ENCODE results near the gene CD248.

Gene CD248

GRCh38 chr11:66333220-66333877, 16.5 kb upstream of the CD248 start:
- peak overlapping the region; percentile 77 for H3K4me3 ChIP-seq (ENCODE audit: low read depth, low read length)
- no peak for TF ChIP-seq CTCF (IDR thresholded peaks at IDR 0.05; ENCODE audit: low read depth, low read length, missing control alignments)
- no peak for DNase-seq (ENCODE audit: low read depth)
- in situ Hi-C loops (cut with HindIII; ENCODE audit: low sequenced_read_pairs): loop anchor here (10.0 kb wide), 1 partner anchor 59 kb away; the partner anchor contains the start of gene CNIH2

DNA sequence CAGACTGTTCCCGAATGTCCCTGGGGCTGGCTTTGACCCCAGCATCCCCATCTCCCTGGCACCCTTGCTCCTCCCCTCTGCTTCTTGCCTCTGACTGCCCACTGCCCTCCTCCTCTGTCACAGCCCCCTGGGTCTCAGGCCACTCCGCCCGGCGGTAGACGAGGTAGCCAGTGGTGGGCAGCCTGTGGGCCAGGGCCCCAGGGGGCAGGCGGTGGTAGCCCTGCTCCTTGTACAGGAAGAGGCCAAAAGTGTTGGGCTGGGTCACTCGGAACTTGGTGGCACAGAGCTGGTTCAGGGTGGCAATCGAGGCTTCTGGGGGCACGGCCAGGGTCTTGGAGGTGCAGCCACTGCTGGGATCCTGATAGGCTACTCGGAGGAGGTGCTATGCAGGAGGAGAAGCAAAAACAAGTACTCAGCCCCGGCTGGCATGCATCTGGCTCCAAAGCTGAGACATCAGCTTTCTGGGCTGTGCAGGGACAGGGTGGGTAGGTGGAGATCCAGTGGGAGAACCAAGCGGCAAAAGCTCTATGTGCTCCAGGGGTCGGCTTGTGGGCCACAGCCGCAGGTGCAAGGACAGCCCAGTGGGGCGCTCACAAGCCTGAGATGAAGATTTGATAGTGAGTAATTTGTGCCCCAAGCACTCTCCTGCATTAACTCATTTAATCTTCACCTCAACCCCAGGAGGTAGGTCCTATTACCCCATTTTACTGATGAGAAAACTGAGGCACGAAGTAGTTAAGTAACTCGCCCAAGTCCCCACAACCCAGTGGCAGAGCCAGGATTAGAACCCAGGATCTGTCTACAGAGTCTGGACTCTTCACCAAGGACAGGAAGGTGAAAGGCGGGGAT, 15.8 kb upstream of the CD248 start:
- H3K4me3 ChIP-seq (ENCODE audit: low read depth, low read length): no peak overlapping the region
- in situ Hi-C loops (cut with HindIII; ENCODE audit: low sequenced_read_pairs): loop anchor here (10.0 kb wide), 1 partner anchor 58 kb away; the partner anchor contains the start of gene CNIH2
- no peak for TF ChIP-seq CTCF (IDR thresholded peaks at IDR 0.05; ENCODE audit: low read depth, low read length, missing control alignments)
- DNase-seq (ENCODE audit: low read depth): no peak

GRCh38 chr11:66331542-66332370, 14.9 kb upstream of the CD248 start:
- in situ Hi-C loops (cut with HindIII; ENCODE audit: low sequenced_read_pairs): loop anchor here (10.0 kb wide), 1 partner anchor 57 kb away; the partner anchor contains the start of gene CNIH2
- no peak for DNase-seq (ENCODE audit: low read depth)
- no peak overlapping the region for H3K4me3 ChIP-seq (ENCODE audit: low read depth, low read length)
- TF ChIP-seq CTCF (IDR thresholded peaks at IDR 0.05; ENCODE audit: low read depth, low read length, missing control alignments): no peak

DNA sequence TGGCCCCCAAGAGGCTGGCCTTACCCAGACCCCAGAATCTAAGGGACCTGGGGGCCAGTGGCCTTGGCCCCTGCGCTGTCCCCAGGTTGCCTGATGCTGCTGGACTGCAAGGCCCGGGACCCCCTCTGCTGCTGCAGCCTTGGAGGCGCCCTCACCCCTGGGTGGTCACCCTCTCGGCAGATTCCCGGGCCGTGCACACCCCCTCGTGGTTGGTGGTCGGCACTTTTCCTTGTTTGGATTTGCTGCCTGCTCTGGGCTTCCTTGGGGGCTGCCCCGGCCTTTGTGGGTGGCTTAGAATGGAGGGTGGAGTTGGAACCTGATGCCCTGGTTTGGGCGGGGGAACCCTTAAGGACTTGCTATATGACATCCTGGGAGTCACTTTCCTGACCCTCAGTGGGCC, 14.1 kb upstream of the CD248 start:
- in situ Hi-C loops (cut with HindIII; ENCODE audit: low sequenced_read_pairs): loop anchor here (10.0 kb wide), 1 partner anchor 56 kb away; the partner anchor contains the start of gene CNIH2
- TF ChIP-seq CTCF (IDR thresholded peaks at IDR 0.05; ENCODE audit: low read depth, low read length, missing control alignments): no peak
- H3K4me3 ChIP-seq (ENCODE audit: low read depth, low read length): no peak overlapping the region
- DNase-seq (ENCODE audit: low read depth): no peak

DNA sequence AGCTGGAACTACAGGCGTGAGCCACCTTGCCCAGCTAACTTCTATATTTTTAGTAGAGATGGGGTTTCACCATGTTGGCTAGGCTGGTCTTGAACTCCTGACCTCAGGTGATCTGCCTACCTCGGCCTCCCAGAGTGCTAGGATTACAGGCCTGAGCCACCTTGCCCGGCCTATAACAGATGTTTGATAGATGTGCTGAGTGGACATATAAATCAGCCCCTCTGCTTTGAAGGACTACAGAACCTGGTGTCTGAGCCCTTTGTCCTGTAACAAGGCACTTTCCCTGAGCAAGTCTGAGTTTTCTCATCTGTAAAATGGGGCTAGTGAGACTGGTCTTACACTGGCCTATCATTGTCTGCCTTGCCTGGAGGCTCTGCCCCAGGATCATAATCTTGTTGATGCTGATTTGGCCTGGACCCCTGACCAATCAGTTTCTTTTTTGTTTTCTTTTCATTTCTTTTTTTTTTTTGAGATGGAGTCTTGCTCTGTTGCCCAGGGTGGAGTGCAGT, 12.4 kb upstream of the CD248 start:
- H3K4me3 ChIP-seq (ENCODE audit: low read depth, low read length): no peak overlapping the region
- in situ Hi-C loops (cut with HindIII; ENCODE audit: low sequenced_read_pairs): no loop called here
- TF ChIP-seq CTCF (IDR thresholded peaks at IDR 0.05; ENCODE audit: low read depth, low read length, missing control alignments): no peak
- DNase-seq (ENCODE audit: low read depth): no peak
